ENCODE measurements around the gene CREG1.

- no peak for TF ChIP-seq EZH2 (IDR thresholded peaks at IDR 0.05; ENCODE audit: low read depth, low read length, severe bottlenecking)
- TF ChIP-seq RAD21 (IDR thresholded peaks at IDR 0.05 in 1 of 2, conservative IDR thresholded peaks at IDR 0.05 in 1 of 2; ENCODE audit: low read depth in 2 of 2, low read length in 2 of 2): no peak
- no peak for TF ChIP-seq BRCA1 (IDR thresholded peaks at IDR 0.05; ENCODE audit: low read depth, low read length)
- no peak for TF ChIP-seq POLR2AphosphoS5 (IDR thresholded peaks at IDR 0.05; ENCODE audit: low read depth, low read length)
- TF ChIP-seq SIN3A (conservative IDR thresholded peaks at IDR 0.05 in 1 of 2, IDR thresholded peaks at IDR 0.05 in 1 of 2; ENCODE audit: low read depth in 1 of 2, low read length in 2 of 2): no peak
- TF ChIP-seq ASH2L (IDR thresholded peaks at IDR 0.05; ENCODE audit: low read length): no peak
- no peak for TF ChIP-seq POLR2A (IDR thresholded peaks at IDR 0.05; ENCODE audit: control extremely low read depth in 1 of 2, low read depth in 2 of 2, low read length in 2 of 2)
- TF ChIP-seq, protein P1, sequence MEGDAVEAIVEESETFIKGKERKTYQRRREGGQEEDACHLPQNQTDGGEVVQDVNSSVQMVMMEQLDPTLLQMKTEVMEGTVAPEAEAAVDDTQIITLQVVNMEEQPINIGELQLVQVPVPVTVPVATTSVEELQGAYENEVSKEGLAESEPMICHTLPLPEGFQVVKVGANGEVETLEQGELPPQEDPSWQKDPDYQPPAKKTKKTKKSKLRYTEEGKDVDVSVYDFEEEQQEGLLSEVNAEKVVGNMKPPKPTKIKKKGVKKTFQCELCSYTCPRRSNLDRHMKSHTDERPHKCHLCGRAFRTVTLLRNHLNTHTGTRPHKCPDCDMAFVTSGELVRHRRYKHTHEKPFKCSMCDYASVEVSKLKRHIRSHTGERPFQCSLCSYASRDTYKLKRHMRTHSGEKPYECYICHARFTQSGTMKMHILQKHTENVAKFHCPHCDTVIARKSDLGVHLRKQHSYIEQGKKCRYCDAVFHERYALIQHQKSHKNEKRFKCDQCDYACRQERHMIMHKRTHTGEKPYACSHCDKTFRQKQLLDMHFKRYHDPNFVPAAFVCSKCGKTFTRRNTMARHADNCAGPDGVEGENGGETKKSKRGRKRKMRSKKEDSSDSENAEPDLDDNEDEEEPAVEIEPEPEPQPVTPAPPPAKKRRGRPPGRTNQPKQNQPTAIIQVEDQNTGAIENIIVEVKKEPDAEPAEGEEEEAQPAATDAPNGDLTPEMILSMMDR (IDR thresholded peaks at IDR 0.05; ENCODE audit: control extremely low read depth in 1 of 3, insufficient read depth in 1 of 3, low read depth in 1 of 3, low read length in 3 of 3): no peak
- TF ChIP-seq SP1 (IDR thresholded peaks at IDR 0.05; ENCODE audit: low read depth, low read length): no peak
- no peak for TF ChIP-seq TAF1 (IDR thresholded peaks at IDR 0.05; ENCODE audit: low read depth, low read length)
- no peak for TF ChIP-seq TBP (IDR thresholded peaks at IDR 0.05; ENCODE audit: low read depth, low read length)
These were observed 36.9 kb downstream of the CREG1 start for GRCh38 chr1:167516404-167517388.

All from H1 (cell line).